Endothelial cell of umbilical vein (primary cell): Measurements from ENCODE around the gene UGT1A9.

Experiments
- CTCF ChIP-seq, 2 donors: IDR thresholded peaks; 1 replicate in 1 of 2; 2 replicates in 1 of 2; pipeline ENCODE4 v1.5.1; 2011; ENCODE audit warnings: low read length in 2 of 2, mild to moderate bottlenecking in 2 of 2, moderate library complexity in 2 of 2, control low read depth in 1 of 2, inconsistent platforms in 1 of 2, low read depth in 1 of 2; ENCODE audit not compliant: insufficient read depth in 1 of 2; ENCODE audit errors: extremely low read depth in 1 of 2
- JUN ChIP-seq: IDR thresholded peaks from 2 replicates; pipeline ENCODE4 v1.6.1; 2011; ENCODE audit warnings: borderline replicate concordance, low read depth; ENCODE audit not compliant: insufficient read length, insufficient read depth
- MAX ChIP-seq: IDR thresholded peaks from 2 replicates; pipeline ENCODE4 v1.6.1; 2011; ENCODE audit not compliant: insufficient read depth, insufficient read length

DNA sequence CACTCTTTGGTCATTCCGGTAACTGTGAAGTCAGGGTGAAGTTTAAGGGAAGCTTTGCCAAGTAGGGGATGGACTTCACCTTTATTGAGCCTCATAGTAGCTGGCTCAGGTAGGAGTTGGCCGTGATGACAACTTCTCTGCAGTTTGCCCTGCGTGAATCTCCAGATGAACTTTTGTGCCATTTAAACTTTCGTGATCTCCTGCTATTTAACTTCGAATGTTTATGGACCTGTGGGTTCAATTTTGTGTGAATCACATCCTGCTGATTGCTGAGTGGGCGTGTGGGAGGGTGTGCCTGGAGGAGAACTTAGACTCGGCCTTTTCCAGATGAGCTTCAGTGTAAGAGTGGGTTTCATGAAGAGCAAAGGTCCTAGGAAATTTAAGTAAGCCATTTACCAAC, 92.6 kb downstream of the UGT1A9 start:
- no peak for TF ChIP-seq CTCF (IDR thresholded peaks at IDR 0.05; ENCODE audit: extremely low read depth in 1 of 2, insufficient read depth in 1 of 2, low read depth in 1 of 2, low read length in 2 of 2)
- TF ChIP-seq MAX, result no peak
- TF ChIP-seq JUN, result no peak
